Measurements from ENCODE around the gene SCFD2.

DNA sequence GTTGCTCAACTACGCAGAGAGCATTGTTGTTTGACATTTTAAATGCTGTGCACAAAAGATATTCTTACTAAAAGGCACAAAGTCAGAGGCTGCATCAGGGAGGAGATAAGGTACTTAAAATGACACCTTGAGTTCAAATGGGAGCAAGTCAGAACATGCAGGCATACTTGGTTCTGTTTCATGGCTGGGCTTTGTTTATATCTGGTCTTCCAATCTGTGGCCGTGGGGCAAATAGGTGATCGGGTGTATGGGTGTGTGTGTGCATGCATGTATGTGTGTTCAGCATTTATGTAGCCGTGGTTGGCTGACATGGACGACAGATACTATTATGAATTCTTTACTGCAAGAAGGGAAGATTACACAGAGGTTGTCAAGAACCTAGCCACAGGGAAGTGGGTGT is 397.6 kb downstream of the SCFD2 start:
- no peak for TF ChIP-seq POLR2AphosphoS5 (IDR thresholded peaks at IDR 0.05)
- TF ChIP-seq CTCF (IDR thresholded peaks at IDR 0.05), result no peak
- no peak for TF ChIP-seq POLR2A (IDR thresholded peaks at IDR 0.05)
- no peak for TF ChIP-seq EP300 (IDR thresholded peaks at IDR 0.05; ENCODE audit: low read depth)
